ENCODE measurements around the gene USP48. TPM values are rescaled to one million over a fixed set of nuclear protein-coding genes. Genes with fewer than 3 reads are reported as not detected.

The USP48 gene
- polyA plus RNA-seq, 2 of the 4 experiments (the other 2 are of a cell fraction) = 22.8 to 27.4 TPM

- ATAC-seq = no peak
Measured at GRCh38 chr1:21742578-21742977, 40.4 kb downstream of the USP48 start.

GRCh38 chr1:21741206-21741605, 41.7 kb downstream of the USP48 start:
- ATAC-seq = no peak
- Histone ChIP-seq H3K4me1 (no peaks in the 10 kb centered on the region), H3K4me2 (no peak overlapping the region), H3K9me3 (no peaks in the 10 kb centered on the region), H3K4me3 (no peak overlapping the region), H3K27ac (no peak overlapping the region)
- DNase-seq (ENCODE audit: low read depth in 1 of 2, low spot score in 1 of 2) = no peak
- POLR2A ChIA-PET = no interaction called here
- TF ChIP-seq CHD2 (IDR thresholded peaks at IDR 0.05; ENCODE audit: low read length, partially characterized antibody) (no peak), HOXB13 (CRISPR knock-in tag; IDR thresholded peaks at IDR 0.05; ENCODE audit: low read depth) (no peak), HMGXB4 (CRISPR knock-in tag; IDR thresholded peaks at IDR 0.05; ENCODE audit: borderline replicate concordance) (no peak), KDM1A (IDR thresholded peaks at IDR 0.05; ENCODE audit: low read depth) (no peak), PBX3 (IDR thresholded peaks at IDR 0.05) (no peak), FOSB (CRISPR knock-in tag; IDR thresholded peaks at IDR 0.05) (no peak), BHLHE40 (IDR thresholded peaks at IDR 0.05; ENCODE audit: low read depth, low read length) (no peak), EP300 (IDR thresholded peaks at IDR 0.05) (no peak), TFCP2L1 (CRISPR knock-in tag; IDR thresholded peaks at IDR 0.05) (no peak), POLR2A (IDR thresholded peaks at IDR 0.05; ENCODE audit: low read length) (no peak), RFX5 (IDR thresholded peaks at IDR 0.05) (no peak), EHMT2 (IDR thresholded peaks at IDR 0.05; ENCODE audit: low read depth) (no peak), FOXS1 (CRISPR knock-in tag; IDR thresholded peaks at IDR 0.05) (no peak), MAZ (IDR thresholded peaks at IDR 0.05; ENCODE audit: borderline replicate concordance, low read depth, low read length) (no peak), ATOH8 (CRISPR knock-in tag; IDR thresholded peaks at IDR 0.05; ENCODE audit: low read depth) (no peak), MYC (IDR thresholded peaks at IDR 0.05; ENCODE audit: borderline replicate concordance, low read length) (no peak), CBX2 (IDR thresholded peaks at IDR 0.05; ENCODE audit: borderline replicate concordance, low read depth) (no peak), RCOR1 (IDR thresholded peaks at IDR 0.05; ENCODE audit: low read depth, low read length) (no peak), CHD4 (IDR thresholded peaks at IDR 0.05; ENCODE audit: borderline replicate concordance) (no peak), SREBF2 (IDR thresholded peaks at IDR 0.05) (no peak)
- 89% methylated on average over 2 of the region's 2 CpGs for WGBS (ENCODE audit: missing lambda C conversion rate)
- CTCF ChIA-PET = no interaction called here
- no peak for FAIRE-seq

More at GRCh38 chr1:21742578-21742977, 40.4 kb downstream of the USP48 start:
- FAIRE-seq (no peak), DNase-seq (ENCODE audit: low read depth in 1 of 2, low spot score in 1 of 2) (no peak)
- WGBS (ENCODE audit: missing lambda C conversion rate) = 91% methylated on average over 2 of the region's 2 CpGs
- POLR2A ChIA-PET = no interaction called here
- Histone ChIP-seq H3K4me1 (no peaks in the 10 kb centered on the region), H3K27ac (no peak overlapping the region), H3K4me2 (no peak overlapping the region), H3K4me3 (no peak overlapping the region), H3K9me3 (no peaks in the 10 kb centered on the region)
- CTCF ChIA-PET = no interaction called here
- TF ChIP-seq SMC3 (IDR thresholded peaks at IDR 0.05) (no peak), HMGXB4 (CRISPR knock-in tag; IDR thresholded peaks at IDR 0.05; ENCODE audit: borderline replicate concordance) (no peak), KDM5A (IDR thresholded peaks at IDR 0.05) (no peak), NR3C1 (IDR thresholded peaks at IDR 0.05) (no peak), ZNF302 (CRISPR knock-in tag; IDR thresholded peaks at IDR 0.05) (no peak), HEYL (CRISPR knock-in tag; IDR thresholded peaks at IDR 0.05) (no peak), CEBPB (IDR thresholded peaks at IDR 0.05) (no peak), EP300 (IDR thresholded peaks at IDR 0.05) (no peak), RAD21 (conservative IDR thresholded peaks at IDR 0.05 in 1 of 2, IDR thresholded peaks at IDR 0.05 in 1 of 2) (no peak)
